GM18511 (cell line): Measurements from ENCODE around the gene RASL11A.
"Not testable (repeated sequence)": the region's sequence is repeated elsewhere in the genome, so short reads cannot be mapped to it uniquely, and the experiment has no call there.

Experiments
- ATAC-seq: cut with Tn5 transposase; IDR thresholded peaks from one replicate; pipeline ENCODE4 v1.9.1; 2021; ENCODE audit warnings: mild to moderate bottlenecking, moderate library complexity; ENCODE audit not compliant: unreplicated experiment

The RASL11A gene

DNA sequence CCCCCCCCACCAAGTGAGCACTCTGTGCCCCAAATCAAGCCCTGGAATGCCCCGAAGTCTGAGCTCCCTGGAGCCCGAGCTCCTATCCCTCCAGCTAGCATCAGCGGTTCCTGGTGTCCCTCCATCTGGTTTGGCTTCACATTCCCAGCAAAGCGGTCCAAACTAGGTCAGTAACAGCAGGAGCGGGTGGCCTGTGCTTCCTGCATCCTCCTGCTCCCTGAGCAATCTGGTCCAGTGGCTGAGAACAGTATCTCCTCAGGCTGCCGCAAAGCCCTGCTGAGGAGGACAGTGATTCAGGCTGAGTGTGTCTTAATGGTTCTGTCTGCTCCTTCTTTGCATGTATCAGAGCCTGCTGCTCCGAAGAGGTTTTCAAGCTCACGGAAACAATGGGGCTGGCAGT lies 25.9 kb downstream of the RASL11A start:
- no peak for ATAC-seq

DNA sequence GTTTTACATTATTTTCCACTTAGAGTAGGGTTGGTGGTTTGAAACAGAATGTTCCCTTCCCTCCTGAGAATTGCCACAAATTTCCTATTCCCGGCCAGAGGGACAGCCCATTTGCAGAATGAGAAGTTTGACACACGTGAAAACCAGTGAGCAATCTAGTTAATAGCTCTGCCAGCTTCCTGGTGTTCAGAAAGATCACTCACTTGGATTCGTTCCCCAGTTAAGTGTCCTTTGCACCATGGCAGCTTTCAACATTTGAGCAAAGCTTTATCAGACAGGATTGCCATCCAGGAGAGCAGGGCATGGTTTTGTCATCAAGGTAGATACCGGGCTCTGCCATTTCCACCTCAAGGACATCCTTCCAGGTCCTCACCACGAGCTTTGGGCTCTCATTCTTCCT lies 28.2 kb downstream of the RASL11A start:
- no peak for ATAC-seq

DNA sequence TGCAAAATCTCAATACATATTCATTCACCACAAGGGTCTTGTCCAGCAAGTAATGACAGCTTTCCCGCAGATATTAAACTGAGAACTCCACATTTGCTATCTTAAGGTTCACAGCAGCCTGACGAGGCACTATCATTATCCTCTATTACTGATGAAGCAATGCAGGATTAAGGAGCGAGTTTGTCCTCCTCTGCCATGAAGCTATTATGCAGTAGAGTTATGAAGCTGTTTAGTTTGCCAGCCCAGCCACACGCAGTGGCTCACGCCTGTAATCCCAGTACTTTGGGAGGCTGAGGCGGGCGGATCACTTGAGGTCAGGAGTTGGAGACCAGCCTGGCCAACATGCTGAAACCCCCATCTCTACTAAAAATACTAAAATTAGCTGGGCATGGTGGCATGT lies 29.8 kb downstream of the RASL11A start:
- not testable (repeated sequence) for ATAC-seq

DNA sequence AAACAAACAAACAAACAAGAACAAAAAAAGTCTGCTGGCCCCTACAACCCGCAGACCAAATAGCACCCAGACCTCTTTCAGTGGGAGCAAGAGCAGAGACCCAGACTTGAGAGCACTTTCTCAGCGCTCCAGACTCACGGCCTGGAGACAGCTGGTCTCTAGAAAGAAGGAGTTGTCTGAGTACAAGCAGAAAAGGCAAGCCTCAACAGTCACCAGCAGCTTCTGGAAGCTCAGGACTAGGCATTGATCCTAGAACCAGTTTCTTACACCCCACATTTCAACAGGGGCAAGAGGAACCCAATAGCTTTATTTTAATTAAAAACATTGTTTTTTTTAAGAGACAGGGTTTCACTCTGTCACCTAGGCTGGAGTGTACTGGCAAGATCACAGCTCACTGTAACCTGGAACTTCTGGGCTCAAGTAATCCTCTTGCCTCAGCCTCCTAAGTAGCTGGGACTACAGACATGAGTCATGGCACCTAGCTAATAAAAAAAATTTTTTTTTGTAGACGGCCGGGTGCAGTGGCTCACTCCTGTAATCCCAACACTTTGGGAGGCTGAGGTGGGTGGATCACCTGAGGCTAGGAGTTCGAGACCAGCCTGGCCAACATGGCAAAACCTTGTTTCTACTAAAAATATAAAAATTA lies 30.4 kb downstream of the RASL11A start:
- ATAC-seq, result no peak

DNA sequence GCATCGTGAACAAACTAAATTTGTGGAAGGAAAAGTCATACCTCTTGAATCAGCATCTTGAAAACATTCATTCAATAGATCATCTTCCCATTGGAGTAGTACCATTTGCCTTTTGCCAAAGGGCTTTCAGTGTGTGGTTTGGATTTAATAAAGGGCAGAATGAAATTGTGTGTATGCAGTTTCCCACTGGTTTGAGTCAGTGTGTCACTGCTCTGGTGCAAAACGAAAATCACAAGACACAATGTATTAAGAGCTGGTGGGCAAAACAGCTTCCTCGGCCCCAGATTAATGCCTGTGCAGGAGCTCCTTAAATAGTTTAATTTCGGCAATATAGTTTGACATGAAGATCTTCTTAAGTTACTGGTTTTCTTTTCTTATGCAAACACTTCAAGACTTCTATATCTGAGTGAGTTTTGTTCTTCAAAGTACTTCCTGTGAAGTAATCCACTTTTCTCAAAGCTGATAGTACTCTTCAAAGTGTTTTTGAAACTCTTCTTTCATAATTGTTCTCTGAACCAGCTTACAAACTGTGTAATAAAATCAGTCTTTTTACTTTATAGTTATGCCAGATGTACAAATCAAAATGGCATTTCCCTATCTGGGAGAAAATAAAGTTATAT lies 32.1 kb downstream of the RASL11A start:
- ATAC-seq, result no peak

DNA sequence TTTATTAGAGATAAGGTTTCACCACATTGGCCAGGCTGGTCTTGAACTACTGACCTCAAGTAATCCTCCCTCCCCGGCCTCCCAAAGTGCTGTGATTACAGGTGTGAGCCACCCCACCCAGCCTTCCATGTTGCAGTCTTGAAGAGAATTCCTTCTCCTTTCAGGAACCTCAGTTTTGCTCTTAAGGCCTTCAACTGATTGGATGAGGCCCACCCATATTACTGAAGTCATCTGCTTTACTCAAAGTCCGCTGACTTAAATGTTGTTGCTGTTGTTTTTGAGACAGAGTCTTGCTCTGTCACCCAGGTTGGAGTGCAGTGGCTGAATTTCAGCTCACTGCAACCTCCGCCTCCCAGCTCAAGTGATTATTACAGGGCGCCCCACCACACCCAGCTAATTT lies 33.5 kb downstream of the RASL11A start:
- no peak for ATAC-seq

DNA sequence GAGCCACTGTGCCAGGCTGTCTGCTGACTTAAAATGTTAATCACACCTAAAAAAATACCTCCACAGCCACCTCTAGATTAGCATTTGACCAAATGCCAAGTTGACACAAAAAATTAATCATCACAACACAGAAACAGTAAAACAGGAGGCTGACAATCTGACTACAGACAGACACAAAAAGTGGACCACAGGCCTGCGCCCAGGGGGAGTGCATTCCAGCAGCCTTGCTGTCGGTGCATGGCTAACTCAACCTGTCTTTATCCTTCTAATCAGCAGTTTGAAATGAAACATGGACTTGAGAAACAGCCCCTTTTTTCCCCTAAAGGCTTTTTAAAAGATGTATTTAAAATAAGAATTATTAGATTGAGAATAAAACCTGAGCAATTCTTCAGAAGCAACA lies 34.0 kb downstream of the RASL11A start:
- ATAC-seq, result no peak

DNA sequence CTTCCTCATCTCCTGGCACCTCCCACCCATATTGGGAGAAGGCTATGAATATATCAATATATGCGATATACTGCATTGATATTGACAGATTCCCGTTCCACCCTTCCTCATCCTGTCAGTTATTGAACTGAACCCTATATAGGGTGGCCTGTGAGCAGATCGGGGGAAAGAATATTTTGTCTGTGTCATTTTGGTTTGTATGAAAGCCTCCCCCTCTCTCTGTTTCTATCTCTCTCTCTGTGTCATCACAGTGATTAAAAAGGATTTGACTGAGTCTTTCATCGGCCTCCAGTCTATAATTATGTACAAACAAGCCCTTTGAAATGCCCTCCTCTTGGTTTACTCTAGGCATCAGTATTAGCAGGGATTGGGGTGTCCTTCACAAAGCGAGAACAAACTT lies 35.7 kb downstream of the RASL11A start:
- no peak for ATAC-seq

DNA sequence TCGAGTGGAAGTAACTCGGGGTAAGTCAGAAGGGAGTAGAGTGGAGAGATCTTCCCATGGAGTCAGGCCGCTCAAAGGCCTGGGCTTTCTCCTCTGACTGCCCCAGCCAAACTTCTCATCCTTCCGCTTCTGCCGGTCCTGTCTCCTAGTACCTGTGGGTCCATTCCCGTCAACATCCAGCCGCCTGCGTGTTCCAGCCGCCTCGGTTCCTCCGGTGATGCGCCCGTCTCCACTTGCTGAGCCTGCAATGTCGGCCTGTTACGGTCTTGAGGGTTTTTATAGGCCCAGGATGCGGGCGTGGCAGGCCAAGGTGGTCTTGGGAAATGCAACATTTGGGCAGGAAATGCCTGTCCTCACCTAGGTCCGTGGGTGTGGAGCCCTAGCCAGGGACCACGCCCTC lies 38.3 kb downstream of the RASL11A start:
- no peak for ATAC-seq

DNA sequence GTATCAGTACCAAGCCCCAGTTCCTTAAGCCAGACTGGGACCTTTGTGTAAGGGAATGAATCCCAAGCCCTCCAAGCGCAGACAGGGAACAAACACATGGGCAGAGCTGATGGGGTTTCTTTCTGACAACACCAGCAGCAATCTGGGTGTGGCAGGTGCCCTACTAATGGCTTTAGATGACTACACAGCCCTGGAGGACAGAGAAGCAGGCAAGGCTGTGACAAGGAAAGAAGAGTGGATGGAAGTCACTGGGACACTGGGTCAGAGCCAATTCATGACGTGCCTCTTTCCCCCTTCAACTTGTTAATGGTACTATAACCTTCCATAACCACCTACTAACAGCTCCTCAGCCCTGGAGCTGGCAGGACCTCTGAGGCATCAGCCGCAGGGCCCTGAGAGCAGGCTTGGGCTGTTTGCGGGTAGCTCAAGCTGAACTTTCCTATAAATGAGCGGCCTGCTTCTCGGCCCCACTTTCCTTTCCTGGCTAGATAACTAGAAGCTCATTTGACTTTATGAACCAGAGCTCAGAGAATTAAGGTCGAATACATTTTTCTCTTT lies 38.9 kb downstream of the RASL11A start:
- ATAC-seq, result no peak

DNA sequence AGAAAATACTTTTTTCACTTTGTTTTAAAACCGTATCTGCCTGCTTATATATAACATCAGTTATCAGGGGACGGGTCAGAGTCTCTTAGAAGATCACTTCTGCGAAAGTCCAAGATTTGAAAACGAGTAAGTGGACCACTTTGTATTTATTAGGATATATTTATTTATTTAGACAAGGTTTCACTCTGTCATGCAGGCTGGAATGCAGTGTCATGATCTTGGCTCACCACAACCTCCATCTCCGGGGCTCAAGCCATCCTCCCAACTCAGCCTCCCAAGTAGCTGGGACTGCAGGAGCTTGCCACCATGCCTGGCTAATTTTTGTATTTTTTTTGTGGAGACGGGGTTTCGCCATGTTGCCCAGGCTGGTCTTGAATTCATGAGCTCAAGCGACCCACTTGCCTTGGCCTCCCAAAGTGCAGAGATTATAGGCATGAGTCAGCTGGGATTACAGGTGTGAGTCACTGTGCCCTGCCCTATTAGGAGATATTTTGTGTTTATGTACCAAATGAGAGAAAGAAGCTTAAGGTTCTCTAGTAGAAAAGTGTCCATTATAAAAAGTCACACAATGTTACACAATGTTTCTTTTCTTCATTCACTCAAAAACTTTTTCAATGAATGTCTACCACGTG lies 39.5 kb downstream of the RASL11A start:
- ATAC-seq, result no peak

DNA sequence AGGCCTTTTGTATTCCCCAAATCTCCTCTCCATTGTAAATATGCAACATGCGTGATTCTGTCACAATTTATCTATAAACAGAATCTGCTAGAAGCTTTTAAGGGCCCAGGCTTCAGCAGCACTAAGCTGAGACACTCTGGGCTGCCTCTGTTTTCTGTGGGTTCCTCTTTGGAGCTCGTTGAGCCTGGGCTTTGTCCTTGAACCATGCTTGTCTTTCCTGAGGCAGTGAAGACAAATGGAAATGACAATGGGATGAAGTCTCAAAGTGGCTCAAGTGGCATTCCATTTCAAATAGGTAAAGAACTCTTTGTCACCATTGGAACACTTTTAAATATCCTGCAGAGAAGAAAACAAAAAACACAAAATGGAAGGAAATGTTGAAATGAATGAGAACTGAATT lies 40.3 kb downstream of the RASL11A start:
- ATAC-seq, result no peak

DNA sequence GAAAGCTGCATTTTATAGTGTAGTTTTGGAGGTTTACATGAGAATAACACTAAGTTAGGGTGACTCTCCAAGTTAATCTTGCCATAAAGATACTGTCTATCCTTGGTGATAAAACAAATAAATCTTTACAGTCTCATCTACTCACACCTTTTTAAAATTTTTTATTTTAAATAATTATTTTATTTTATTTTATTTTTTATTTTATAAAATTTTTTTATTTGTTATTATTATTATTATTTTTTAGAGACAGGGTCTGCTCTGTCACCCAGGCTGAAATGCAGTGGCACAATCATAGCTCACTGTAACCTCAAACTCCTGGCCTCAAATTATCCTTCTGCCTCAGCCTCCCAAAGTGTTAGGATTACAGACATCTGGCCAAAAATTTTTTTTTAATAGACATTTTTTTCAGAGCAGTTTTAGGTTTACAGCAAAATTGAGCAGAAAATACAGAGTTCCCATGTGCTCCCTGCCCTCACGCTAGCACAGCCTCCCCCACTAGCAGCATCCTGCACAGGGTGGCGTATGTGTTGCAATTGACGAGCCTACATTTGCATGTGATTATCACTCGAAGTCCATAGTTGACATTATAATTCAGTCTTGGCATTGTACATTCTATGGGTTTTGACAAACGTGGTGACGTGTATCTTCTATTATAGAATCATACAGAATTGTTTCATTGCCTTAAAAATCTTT lies 41.0 kb downstream of the RASL11A start:
- ATAC-seq, result no peak

DNA sequence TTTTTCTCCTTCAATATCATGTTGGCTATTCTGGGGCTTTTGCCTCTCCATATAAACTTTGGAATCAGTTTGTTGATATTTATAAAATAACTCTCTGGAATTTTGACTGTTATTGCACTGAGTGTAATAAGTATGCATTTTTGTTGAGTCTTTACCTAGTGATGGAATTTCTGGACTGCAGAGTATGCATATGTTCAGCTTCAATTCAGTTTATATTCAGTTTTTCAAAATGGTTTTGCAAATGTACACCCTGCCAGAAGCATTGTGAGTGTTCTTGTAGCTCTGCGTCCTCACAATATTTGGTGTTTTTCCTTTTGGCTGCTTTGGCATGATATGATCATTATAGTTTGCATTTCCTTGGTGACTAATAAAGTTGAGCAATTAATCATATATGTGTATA lies 43.1 kb downstream of the RASL11A start:
- ATAC-seq, result no peak

DNA sequence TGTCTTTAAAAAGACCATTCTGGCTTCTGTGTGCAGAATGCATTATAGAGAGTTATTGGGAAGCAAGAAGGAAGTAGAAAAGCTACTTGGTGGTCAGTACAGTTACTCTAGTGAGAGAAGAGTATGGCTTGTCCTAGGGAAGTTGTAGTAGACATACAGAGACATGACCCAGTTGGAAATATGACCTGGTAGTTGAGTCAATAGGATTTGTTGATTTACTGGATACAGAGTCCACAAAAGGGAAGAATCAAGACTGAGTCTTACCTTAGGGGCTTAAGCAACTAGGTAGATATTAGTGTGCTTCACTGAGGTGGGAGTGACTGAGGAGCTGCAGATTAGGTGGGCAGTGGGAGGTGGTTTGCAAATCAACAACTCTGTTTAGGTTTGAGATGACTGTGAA lies 48.8 kb downstream of the RASL11A start:
- no peak for ATAC-seq

DNA sequence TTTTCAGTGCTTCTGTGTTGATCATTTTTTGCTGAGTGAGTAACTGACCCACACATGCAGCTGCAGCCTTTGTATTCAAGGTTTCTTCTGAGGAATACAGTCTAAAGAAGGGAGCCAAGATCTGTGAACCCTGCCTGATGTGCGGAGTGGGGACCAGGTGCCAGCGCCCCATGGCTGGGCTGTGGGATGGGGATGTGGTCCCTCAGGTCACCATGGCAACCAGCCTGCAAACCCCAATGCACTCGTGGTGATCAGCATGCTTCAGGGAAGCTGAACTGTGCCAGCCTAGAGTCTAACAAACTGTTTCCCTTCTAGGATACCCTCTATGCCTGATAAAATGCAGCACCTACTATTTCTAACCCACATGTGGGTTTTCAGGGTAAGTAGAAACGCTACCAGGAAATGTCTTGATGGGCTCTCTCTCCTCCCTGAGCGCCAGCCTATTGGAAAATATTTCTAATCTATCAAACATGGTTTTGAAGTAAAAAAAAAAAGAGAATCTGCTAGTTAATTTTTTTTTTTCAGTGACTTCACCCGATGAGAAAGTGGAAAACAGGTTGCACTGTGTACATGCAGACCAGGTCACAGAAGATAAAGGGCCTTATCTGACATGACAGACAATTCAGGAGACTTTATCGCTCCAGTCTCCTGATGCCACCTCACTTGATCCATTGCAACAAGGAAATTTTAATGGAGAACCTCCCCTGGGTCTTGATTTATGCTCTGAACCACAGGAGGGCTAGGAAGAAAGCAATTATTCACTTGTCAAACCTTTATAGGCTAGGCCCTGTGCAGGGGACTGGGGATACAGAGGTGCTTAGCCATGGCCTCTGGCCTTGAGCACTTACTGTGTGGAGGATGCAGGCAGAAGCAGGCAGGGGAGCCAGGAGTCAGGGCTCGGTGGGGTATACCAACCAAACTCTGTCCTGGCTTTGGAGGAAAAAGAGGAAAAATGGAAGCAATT lies 51.1 kb downstream of the RASL11A start:
- ATAC-seq, result no peak

DNA sequence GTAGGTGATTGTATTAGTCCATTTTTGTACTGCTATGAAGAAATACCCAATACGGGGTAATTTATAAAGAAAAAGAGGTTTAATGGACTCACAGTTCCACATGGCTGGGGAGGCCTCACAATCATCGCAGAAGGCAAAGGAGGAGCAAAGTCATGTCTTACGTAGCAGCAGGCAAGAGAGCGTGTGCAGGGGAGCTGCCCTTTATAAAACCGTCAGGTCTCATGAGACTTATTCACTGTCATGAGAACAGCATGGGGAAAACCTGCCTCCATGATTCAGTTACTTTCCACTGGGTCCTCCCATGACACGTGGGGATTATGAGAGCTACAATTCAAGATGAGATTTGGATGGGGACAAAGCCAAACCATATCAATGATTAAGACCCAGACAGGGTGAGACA lies 51.8 kb downstream of the RASL11A start:
- ATAC-seq, result not testable (repeated sequence)
